Stimulated activated CD4-positive, alpha-beta T cell treated with anti-CD3 and anti-CD28 coated beads, Interleukin-4, amount 100 ng/mL, for 24 hours (primary cell): ENCODE measurements around the gene INPP5A.
"Not testable (repeated sequence)": the region's sequence is repeated elsewhere in the genome, so short reads cannot be mapped to it uniquely, and the experiment has no call there.

Experiments
- DNase-seq: peaks from one replicate; pipeline ENCODE4 v3.0.0-alpha.2; 2020

INPP5A gene

DNA sequence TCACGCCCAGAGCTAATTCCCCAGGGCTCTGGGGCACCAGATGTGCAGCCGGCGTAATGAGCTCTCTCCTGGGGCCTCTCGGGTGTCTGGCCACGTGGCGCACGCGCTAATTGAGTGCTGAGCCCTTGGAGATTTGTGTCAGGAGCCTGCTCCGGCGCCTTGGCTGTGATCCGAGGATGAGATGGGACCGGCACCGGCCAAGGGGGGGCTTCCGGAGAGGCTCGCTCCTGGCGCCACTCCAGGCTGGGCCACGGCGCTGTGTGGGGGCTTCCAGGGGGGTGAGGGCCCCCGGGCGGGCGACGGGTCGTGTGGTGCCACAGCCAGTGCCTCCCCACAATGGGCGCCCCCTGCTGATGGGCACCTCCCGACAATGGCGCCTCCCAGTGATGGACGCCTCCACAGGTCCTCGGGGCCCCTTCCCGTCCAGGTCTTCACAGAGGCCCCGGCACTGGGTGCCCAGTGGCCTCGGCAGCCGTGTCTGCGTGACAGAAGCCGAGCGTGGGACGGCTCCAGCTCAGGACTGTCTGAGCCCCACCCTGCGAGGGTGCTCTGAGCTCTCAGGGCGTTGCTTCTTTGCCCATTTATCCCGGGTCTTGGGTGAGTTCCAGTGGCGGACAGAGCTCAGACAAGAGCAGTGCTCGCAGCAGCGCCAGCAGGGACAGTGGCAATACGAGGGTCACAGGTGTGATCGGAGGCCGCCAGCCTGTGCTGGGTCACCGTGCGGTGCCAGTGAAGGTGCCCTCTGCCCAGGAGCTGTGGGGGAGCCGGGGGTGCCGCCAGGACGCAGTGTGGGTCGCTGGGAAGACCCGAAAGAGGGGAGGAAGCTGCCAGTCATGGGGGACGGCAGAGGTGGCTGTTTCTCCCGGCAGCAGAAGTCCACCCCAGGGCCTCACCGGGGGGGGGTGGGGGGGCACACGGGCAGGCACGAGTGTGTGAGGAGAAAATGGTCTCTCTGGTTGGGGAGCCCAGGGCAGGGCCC, 256.6 kb downstream of the INPP5A start:
- no peak for DNase-seq

DNA sequence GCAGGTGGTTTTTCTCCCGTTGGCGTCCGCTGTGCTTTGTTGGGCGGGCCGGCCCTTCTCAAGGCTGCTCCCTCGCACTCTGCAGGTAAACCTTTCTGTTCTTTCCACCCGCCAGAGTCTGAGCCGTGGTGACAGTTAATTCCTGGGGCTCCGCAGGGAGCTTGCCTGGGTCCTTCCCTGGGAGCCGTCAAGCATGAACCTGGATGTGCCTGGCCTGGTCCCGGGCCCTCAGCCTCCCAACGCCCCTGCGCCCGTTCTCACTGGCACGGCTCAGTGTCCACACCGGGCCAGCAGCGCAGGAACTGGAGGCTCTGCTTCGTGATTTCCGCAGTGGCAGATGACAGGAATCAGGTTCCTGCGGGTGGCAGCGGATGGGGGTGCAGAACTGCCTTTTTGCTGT, 259.3 kb downstream of the INPP5A start:
- DNase-seq, result no peak

- not testable (repeated sequence) for DNase-seq
Observed at GRCh38 chr10:132797986-132798385, 260.4 kb downstream of the INPP5A start.

DNA sequence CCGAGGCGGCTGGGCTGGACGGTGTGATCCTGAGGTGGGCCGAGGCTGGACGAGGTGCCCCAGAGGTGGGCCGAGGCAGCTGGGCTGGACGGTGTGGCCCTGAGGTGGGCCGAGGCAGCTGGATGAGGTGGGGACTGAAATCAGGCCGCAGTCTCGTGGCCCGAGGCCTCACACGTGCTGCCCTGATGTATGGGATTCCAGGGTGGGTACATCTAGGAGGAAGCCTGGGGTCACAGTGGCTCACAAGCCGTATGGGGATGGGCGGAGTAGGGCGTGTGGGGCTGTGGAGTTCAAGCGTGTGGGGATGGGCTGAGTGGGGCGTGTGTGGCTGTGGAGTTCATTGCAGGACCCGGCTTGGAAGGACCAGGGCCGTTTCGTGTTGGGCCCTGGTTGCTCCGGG, 260.8 kb downstream of the INPP5A start:
- no peak for DNase-seq

GRCh38 chr10:132798876-132799275, 261.3 kb downstream of the INPP5A start:
- DNase-seq, result no peak

DNA sequence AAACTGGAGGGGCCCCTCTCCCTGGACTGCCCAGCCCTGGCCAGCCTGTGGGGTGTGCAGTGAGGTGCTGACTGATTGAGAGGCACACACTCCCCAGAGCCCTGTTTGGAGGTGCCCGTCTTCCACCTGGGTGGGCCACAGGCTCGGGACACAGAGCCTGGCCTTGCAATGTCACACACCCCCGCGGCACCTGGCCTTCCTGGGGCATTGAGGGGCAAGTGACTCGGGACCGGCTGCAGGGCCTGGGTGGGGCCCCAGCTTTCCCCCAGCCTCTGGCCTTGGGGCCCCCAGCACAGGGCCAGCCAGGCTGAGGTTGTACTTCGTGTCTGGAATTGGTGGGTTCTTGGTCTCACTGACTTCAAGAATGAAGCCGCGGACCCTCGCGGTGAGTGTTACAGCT, 262.3 kb downstream of the INPP5A start:
- no peak for DNase-seq

- no peak for DNase-seq
Observed at GRCh38 chr10:132802048-132802447, 264.5 kb downstream of the INPP5A start.

DNA sequence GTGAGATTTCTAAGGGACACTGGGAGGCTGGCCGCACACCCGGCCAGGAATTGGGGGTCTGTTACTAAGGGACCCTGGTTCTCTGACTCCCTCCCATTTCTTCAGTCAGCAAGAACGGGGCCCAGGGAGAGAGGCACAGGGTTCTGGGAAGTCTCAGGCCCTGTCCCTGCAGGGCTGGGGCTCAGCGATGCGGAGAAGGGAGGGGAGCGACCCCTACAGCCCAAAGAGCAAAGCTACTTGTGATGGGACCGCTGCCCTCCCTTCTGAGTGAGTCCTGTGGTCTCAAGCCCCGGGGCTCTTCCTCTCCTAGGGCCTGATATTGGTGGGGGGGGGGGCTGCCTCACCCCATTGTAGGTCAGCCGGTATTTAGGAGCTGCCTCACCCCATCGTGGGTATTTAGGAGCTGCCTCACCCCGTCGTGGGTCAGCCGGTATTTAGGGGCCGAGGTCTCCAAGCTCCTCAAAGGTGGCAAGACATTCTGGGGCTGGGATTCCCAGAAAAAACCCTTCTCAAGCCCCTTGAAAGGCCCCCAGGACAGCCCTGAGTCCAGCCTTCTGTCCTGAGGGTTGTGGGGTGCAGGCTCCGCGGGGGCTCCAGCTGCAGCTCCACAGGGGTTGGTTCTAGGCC, 265.2 kb downstream of the INPP5A start:
- no peak for DNase-seq

DNA sequence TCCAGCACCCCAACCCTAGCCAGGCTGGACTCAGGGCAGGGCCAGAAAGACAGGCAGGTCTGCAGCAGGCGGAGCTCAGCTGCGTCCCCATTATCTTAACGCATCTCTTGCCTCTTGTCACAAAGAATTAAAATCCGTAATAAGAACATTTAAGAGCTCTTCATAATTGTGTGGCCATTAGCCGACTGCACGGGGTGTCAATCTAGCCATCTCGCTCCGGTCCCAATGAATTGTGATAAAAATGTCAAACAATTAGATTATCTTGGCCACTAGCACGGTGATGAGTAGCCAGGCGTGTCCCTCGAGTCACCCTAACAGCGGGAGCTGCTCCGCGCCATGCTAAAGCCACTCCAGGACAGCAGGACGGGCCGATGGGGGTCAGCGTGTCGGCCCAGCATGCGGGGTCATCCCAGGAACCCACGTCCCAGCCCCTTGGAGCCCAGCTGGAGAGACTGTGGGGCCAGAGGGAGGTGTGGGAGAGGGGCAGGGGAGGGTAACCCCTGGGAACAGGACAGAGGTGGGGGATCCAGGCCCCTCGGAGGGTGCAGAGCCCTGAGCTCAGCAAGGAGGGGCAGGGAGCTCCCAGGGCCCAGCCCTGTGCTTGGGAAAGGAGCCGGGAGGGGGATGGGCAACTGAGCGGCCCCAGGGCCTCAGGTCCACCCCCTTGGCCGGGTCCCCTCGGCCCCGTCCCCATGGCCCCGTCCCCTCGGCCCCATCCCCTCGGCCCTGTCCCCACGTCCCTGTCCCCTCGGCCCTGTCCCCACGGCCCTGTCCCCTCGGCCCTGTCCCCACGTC, 266.0 kb downstream of the INPP5A start:
- DNase-seq, result no peak

DNA sequence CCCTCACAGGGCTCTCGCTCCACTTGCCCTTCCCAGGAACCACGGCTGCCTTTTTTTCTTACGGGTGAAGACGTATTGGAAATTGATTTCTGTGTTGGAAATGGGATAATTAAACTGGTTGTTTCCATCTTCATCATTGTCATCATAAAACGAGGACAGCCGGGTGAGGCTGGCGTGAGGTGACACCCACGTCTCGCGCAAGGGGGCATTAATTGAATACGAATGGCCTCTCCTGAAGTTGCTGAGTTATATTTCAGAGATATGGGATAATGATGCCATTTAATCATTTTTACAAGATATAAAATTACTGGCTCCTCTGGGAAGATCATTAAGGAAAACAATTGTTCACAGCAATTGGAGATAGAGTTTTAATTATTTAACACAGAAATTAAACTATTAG, 266.7 kb downstream of the INPP5A start:
- no peak for DNase-seq

- no peak for DNase-seq
Observed at GRCh38 chr10:132804785-132805426, 267.3 kb downstream of the INPP5A start.

DNA sequence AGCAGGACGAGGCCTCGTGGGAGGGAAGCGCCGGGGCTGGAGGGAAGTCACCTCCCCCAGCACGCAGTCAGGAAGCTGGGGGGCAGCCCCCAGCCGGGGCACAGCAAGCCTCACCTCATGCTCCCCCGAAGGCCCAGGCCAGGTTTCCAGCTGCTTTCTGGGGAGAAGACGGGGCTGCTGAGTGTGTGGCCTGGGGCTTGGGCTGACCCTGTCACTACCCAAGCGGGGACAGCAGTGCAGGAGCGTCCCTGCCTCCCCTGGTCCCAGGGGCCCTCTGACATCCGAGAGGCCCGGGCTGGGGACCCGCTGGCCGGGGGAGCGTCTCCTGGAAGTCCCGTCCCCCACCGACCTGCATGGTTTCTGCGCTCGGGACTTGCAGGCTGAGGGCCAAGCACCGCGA, 268.0 kb downstream of the INPP5A start:
- no peak for DNase-seq

- DNase-seq, result no peak
Observed at GRCh38 chr10:132806110-132806509, 268.5 kb downstream of the INPP5A start.

DNA sequence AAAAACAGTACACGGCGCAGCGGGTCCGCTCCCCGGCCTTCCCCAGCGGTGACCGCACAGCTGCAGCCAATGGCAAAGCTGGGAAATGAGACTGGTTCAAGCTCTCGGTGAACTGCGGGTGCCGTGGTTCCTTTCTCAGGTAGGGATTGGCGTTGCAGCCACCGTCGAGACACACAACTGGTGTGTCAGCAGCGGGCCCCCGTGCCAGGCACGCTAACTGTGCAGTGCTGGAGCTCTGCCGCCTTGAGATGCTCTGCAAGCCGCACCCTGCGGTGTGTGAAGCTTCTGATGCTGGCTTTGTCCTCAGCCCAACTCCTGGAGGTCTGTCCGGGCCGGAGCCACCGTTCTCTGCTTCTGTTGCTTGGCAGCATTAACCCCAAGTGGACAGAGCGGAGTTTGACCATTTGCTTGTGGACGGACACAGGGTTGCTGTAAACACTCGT, 269.0 kb downstream of the INPP5A start:
- DNase-seq, result no peak

DNA sequence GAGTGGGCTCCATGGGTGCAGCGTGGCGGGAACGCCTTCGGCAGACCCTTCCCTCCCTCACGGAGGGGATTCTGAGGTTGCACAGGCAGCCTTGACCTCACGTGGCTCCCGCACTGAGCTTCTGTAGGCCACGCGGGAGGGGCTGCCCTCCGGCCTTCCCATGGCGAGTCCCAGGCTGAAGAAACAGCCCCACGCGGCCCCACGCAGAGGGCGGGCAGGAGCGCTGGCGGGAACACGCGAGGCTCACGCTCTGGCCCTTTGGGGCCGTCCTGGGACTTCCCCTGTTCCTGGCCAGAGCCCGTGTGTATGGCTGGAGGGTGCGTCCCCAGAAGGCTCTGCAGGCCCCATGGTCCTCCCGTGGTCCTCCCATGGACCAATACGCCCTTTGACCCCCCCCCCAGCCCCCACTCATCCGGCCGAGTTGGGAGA, 270.0 kb downstream of the INPP5A start:
- DNase-seq, result no peak

GRCh38 chr10:132808383-132809231, 271.0 kb downstream of the INPP5A start:
- no peak for DNase-seq

- no peak for DNase-seq
Observed at GRCh38 chr10:132809232-132810140, 271.9 kb downstream of the INPP5A start.

DNA sequence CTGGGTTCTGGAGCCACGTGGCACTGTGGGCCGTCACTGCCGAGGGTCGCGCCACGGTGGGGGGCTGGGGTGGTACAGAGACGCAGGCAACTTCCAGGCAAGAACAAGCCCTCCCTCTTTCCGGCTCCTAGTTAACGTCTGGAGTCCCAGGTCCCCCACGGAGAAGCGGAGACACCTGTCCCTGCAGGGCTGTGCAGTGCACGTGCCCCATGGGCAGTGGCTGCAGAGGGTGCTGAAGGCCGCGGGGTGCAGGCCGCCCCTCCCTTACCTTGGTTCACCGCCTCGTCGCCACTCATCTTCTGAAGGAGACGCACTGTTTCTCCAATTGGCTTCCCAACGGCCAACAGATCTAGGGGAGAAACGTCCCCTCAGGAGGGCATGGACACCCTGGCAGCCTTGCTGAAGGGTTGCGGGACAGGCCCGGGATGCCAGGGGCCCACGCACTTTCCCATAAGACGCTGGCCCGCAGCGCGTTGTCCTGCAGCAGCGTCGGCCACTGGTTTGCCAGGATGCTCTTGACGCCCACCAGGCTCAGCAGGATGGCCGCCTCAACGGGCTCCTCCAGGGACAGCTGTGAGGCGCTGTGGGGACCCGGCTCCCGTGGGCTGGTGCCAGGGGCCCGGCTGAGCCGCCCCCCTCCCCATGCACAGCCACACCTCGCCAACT, 272.7 kb downstream of the INPP5A start:
- DNase-seq, result no peak

GRCh38 chr10:132810807-132811700, 273.5 kb downstream of the INPP5A start:
- no peak for DNase-seq
